ENCODE measurements around the gene XXYLT1. TPM values are rescaled to one million over a fixed set of nuclear protein-coding genes. Genes with fewer than 3 reads are reported as not detected.

XXYLT1 gene
- total RNA-seq, 2 experiments from 2014 or later = 3.1 to 3.7 TPM

- H3K9me3 ChIP-seq (ENCODE audit: control insufficient read depth in 1 of 2, insufficient read depth in 1 of 2, low read length in 2 of 2) = no peaks in the 10 kb centered on the region
- H3K4me1 ChIP-seq (ENCODE audit: insufficient read depth, low read length) = peaks cover 8% of the 10 kb centered on the region
- ATAC-seq (ENCODE audit: poor library complexity) = no peak
- H3K27ac ChIP-seq (ENCODE audit: low read depth in 1 of 2, low read length in 2 of 2) = no peak overlapping the region
- Mint-ChIP-seq H3K27ac (no peak overlapping the region), H3K9me3 (no peaks in the 10 kb centered on the region), H3K27me3 (no peaks in the 10 kb centered on the region), H3K36me3 (ENCODE audit: low read depth) (no peaks in the 10 kb centered on the region), H3K4me1 (ENCODE audit: low read depth) (peaks cover 7% of the 10 kb centered on the region), H3K4me3 (no peak overlapping the region)
- TF ChIP-seq CTCF (IDR thresholded peaks at IDR 0.05) = no peak
- no peaks in the 10 kb centered on the region for H3K27me3 ChIP-seq (ENCODE audit: control insufficient read depth in 1 of 2, insufficient read depth in 2 of 2, low read length in 2 of 2)
- POLR2A ChIA-PET = no interaction called here
- no peak overlapping the region for H3K4me3 ChIP-seq (ENCODE audit: low read length)
- CTCF ChIA-PET = no interaction called here
- DNase-seq = no peak
- intact Hi-C loops (cut with DNase I, micrococcal nuclease) = no loop called here
- no peaks in the 10 kb centered on the region for H3K36me3 ChIP-seq (ENCODE audit: insufficient read depth, low read length)
Observed at GRCh38 chr3:195101927-195102608, 168.9 kb downstream of the XXYLT1 start.

DNA sequence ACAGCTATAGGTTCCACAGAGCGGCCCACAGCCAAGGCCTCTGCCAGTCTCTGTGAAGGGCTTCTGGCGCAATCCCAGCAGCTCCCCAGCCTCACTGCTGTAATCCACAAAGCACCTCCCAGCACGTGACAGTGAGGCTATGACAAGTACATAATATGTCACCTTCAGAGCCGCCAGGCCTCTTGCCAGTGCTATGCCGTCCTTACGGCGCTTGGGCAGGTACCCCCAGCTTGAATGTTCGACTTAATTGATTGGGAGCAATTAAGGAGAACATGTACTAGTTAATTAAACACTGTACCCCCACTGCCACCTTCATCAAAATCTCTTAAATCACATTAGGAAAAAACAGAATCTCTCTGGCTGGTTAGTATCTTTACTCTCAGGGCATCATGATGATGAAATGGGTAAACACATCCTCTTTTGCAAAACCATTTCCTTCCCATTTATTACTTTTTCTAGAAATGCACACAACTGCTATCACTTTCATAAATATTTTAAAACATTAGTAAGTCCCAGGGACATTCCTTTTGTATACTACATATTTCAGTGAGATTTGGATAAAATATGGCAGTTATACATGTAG lies 169.9 kb downstream of the XXYLT1 start:
- Mint-ChIP-seq H3K27me3 (no peaks in the 10 kb centered on the region), H3K36me3 (ENCODE audit: low read depth) (no peaks in the 10 kb centered on the region), H3K9me3 (no peaks in the 10 kb centered on the region), H3K4me3 (no peak overlapping the region), H3K4me1 (ENCODE audit: low read depth) (peaks cover 3% of the 10 kb centered on the region), H3K27ac (no peak overlapping the region)
- CTCF ChIA-PET = no interaction called here
- H3K4me3 ChIP-seq (ENCODE audit: low read length) = no peak overlapping the region
- H3K27ac ChIP-seq (ENCODE audit: low read depth in 1 of 2, low read length in 2 of 2) = no peak overlapping the region
- intact Hi-C loops (cut with DNase I, micrococcal nuclease) = no loop called here
- ATAC-seq (ENCODE audit: poor library complexity) (no peak), DNase-seq (peak in 3 of 14 experiments; percentile 22 to 75 (median 65))
- no peak for TF ChIP-seq CTCF (IDR thresholded peaks at IDR 0.05)
- no peaks in the 10 kb centered on the region for H3K36me3 ChIP-seq (ENCODE audit: insufficient read depth, low read length)
- POLR2A ChIA-PET = no interaction called here
- H3K9me3 ChIP-seq (ENCODE audit: control insufficient read depth in 1 of 2, insufficient read depth in 1 of 2, low read length in 2 of 2) = no peaks in the 10 kb centered on the region
- peaks cover 1% of the 10 kb centered on the region for H3K4me1 ChIP-seq (ENCODE audit: insufficient read depth, low read length)
- H3K27me3 ChIP-seq (ENCODE audit: control insufficient read depth in 1 of 2, insufficient read depth in 2 of 2, low read length in 2 of 2) = no peaks in the 10 kb centered on the region

DNA sequence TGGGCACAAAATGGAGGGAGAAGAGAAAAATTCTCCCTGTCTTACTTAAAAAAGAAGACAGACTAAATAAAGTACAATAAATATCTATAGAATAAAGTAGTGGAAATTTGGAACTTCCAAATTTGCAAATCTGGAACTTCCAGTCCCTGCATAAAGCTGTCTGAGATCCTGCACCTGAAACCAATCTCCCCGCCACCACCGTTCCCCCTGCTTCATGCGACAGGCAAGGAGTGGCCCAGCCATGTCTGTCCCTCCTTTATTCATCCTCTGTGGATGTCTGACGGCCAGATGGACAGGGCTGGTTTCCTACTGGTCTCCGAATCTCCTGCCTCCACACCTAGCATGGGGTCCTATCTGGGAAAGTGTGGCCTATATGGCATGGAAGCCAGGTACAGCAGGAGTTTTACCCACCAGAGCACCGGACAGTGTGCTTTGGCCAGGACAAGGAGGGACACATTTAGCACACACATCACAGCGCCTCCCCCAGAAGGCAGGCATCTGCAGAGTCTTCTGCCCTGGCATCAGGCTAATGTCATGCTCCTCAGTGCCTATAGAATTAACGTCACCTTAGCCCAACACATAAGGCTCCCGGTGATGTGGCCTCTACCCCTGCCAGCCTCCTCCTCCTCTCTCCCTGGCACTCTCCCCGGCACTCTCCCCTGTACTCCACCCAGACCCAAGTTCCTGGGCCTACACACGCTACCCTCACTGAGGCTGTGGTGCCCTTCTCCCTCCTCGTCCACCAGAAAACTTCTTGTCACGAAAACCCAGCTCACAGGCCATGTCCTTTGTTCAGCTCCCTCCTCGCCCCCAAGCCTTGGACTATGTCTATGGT lies 170.8 kb downstream of the XXYLT1 start:
- H3K4me3 ChIP-seq (ENCODE audit: low read length) = no peak overlapping the region
- no peak overlapping the region for H3K27ac Mint-ChIP-seq
- DNase-seq = no peak
- ChIA-PET POLR2A (no interaction called here), CTCF (no interaction called here)
- TF ChIP-seq CTCF (IDR thresholded peaks at IDR 0.05) = no peak
- no peaks in the 10 kb centered on the region for H3K36me3 ChIP-seq (ENCODE audit: insufficient read depth, low read length)
- intact Hi-C loops (cut with DNase I, micrococcal nuclease) = no loop called here
- no peaks in the 10 kb centered on the region for H3K36me3 Mint-ChIP-seq (ENCODE audit: low read depth)
- no peaks in the 10 kb centered on the region for H3K4me1 Mint-ChIP-seq (ENCODE audit: low read depth)
- H3K9me3 ChIP-seq (ENCODE audit: control insufficient read depth in 1 of 2, insufficient read depth in 1 of 2, low read length in 2 of 2) = no peaks in the 10 kb centered on the region
- no peaks in the 10 kb centered on the region for H3K4me1 ChIP-seq (ENCODE audit: insufficient read depth, low read length)
- H3K27me3 ChIP-seq (ENCODE audit: control insufficient read depth in 1 of 2, insufficient read depth in 2 of 2, low read length in 2 of 2) = no peaks in the 10 kb centered on the region
- H3K27me3 Mint-ChIP-seq = no peaks in the 10 kb centered on the region
- no peak for ATAC-seq (ENCODE audit: poor library complexity)
- no peaks in the 10 kb centered on the region for H3K9me3 Mint-ChIP-seq
- no peak overlapping the region for H3K4me3 Mint-ChIP-seq
- H3K27ac ChIP-seq (ENCODE audit: low read depth in 1 of 2, low read length in 2 of 2) = peak overlapping the region in 1 of 2 donors; percentile 41
